Tibial nerve (tissue), 4 donors: ENCODE data around the gene TBC1D3I. TPM values are rescaled to one million over a fixed set of nuclear protein-coding genes. Genes with fewer than 3 reads are reported as not detected.
"Not testable (repeated sequence)": the region's sequence is repeated elsewhere in the genome, so short reads cannot be mapped to it uniquely, and the experiment has no call there.

Experiments used
- DNase-seq, 2 donors: peaks; one replicate each; pipeline ENCODE4 v3.0.0-alpha.2; 2019; ENCODE audit warnings: low spot score in 2 of 2
- H3K27ac ChIP-seq, 4 donors: fragments of 200-600 bp; sonication (generic) in 3 of 4; one replicate each; pipeline ENCODE4 v1.5.1; 2017 to 2019; ENCODE audit warnings: mild to moderate bottlenecking in 1 of 4
- H3K27me3 ChIP-seq, 2 donors: fragments of 200-600 bp; sonication (generic) in 1 of 2; one replicate each; pipeline versions ENCODE4 v1.5.1 to v1.6.0; 2017 to 2019
- H3K36me3 ChIP-seq, 3 donors: fragments of 200-600 bp; sonication (generic); one replicate each; pipeline ENCODE4 v1.5.1; 2018 to 2019
- H3K4me1 ChIP-seq, 4 donors: fragments of 200-600 bp; sonication (generic) in 3 of 4; one replicate each; pipeline ENCODE4 v1.5.1; 2017 to 2019
- H3K4me3 ChIP-seq, 4 donors: fragments of 200-600 bp; sonication (generic) in 3 of 4; one replicate each; pipeline ENCODE4 v1.5.1; 2017 to 2019; ENCODE audit warnings: mild to moderate bottlenecking in 1 of 4, moderate library complexity in 1 of 4
- H3K9me3 ChIP-seq, 4 donors: fragments of 200-600 bp; sonication (generic) in 3 of 4; one replicate each; pipeline ENCODE4 v1.5.1; 2017 to 2019
- CTCF ChIP-seq, 5 experiments: fragments of 200-600 bp in 3 of 5; fragments of 450-650 bp in 2 of 5; sonication (generic) in 3 of 5; IDR thresholded peaks; one replicate each; pipeline ENCODE4 v1.5.1; 2016 to 2019; ENCODE audit warnings: antibody characterized with exemption in 5 of 5, mild to moderate bottlenecking in 3 of 5, moderate library complexity in 2 of 5
- EP300 ChIP-seq, 2 donors: sonication (generic); formaldehyde crosslinking; IDR thresholded peaks; one replicate each; pipeline ENCODE4 v1.6.1; 2017; ENCODE audit warnings: antibody characterized with exemption in 2 of 2, mild to moderate bottlenecking in 1 of 2
- POLR2A ChIP-seq, 2 donors: fragments of 450-650 bp; IDR thresholded peaks; one replicate each; pipeline ENCODE4 v1.6.1; 2017; ENCODE audit warnings: antibody characterized with exemption in 2 of 2, mild to moderate bottlenecking in 2 of 2, moderate library complexity in 2 of 2
- WGBS, 2 donors: methylation state at CpG; one replicate each; pipeline ENCODE4 v1.1.5; 2018; 5-methylcytosine and 5-hydroxymethylcytosine counted together
- total RNA-seq, 4 donors: library from RNA; depleted of rRNA; stranded (reverse); fragments of >200 nt; gene quantifications; one replicate each; pipeline ENCODE4 v1.1.0, GENCODE V29; 2016

TBC1D3I gene
- total RNA-seq, 4 donors from 2014 or later = 2.7 TPM; not detected in 3

- Histone ChIP-seq H3K27me3 (no peaks in the 10 kb centered on the region), H3K4me3 (no peak overlapping the region), H3K36me3 (no peaks in the 10 kb centered on the region), H3K4me1 (no peaks in the 10 kb centered on the region), H3K27ac (no peak overlapping the region), H3K9me3 (peaks cover 0 to 12% (median 0%) of the 10 kb centered on the region in 4 donors)
- TF ChIP-seq EP300 (IDR thresholded peaks at IDR 0.05) (no peak), POLR2A (IDR thresholded peaks at IDR 0.05) (no peak)
- no peak for DNase-seq
Measured at GRCh38 chr17:36214918-36215317, 49.5 kb downstream of the TBC1D3I start.

- WGBS, 2 donors = 72 to 80% methylated on average over 3 of the region's 3 CpGs
- TF ChIP-seq CTCF (IDR thresholded peaks at IDR 0.05) = no peak
- TF ChIP-seq EP300 (IDR thresholded peaks at IDR 0.05) = no peak
- no peak for TF ChIP-seq POLR2A (IDR thresholded peaks at IDR 0.05)
Measured at GRCh38 chr17:36213695-36214094, 50.7 kb downstream of the TBC1D3I start.

GRCh38 chr17:36212966-36213365 is 51.4 kb downstream of the TBC1D3I start:
- Histone ChIP-seq H3K27ac (no peak overlapping the region), H3K9me3 (peaks cover 0 to 1% (median 0%) of the 10 kb centered on the region in 4 donors), H3K36me3 (no peaks in the 10 kb centered on the region), H3K4me1 (no peaks in the 10 kb centered on the region), H3K4me3 (no peak overlapping the region), H3K27me3 (no peaks in the 10 kb centered on the region)
- TF ChIP-seq POLR2A (IDR thresholded peaks at IDR 0.05) (no peak), EP300 (IDR thresholded peaks at IDR 0.05) (no peak), CTCF (IDR thresholded peaks at IDR 0.05) (no peak)
- DNase-seq = no peak
- 79 to 93% methylated on average over 3 of the region's 3 CpGs for WGBS, 2 donors

More at GRCh38 chr17:36213695-36214094, 50.7 kb downstream of the TBC1D3I start:
- Histone ChIP-seq H3K4me3 (no peak overlapping the region), H3K27ac (no peak overlapping the region), H3K9me3 (peaks cover 0 to 8% (median 0%) of the 10 kb centered on the region in 4 donors), H3K27me3 (no peaks in the 10 kb centered on the region), H3K4me1 (no peaks in the 10 kb centered on the region), H3K36me3 (no peaks in the 10 kb centered on the region)
- no peak for DNase-seq

GRCh38 chr17:36212272-36212605 is 52.1 kb downstream of the TBC1D3I start:
- H3K4me3 ChIP-seq = no peak overlapping the region
- no peaks in the 10 kb centered on the region for H3K4me1 ChIP-seq
- H3K9me3 ChIP-seq = no peaks in the 10 kb centered on the region
- TF ChIP-seq EP300 (IDR thresholded peaks at IDR 0.05) = no peak
- TF ChIP-seq CTCF (IDR thresholded peaks at IDR 0.05) = no peak
- TF ChIP-seq POLR2A (IDR thresholded peaks at IDR 0.05) = no peak
- no peak for DNase-seq
- no peaks in the 10 kb centered on the region for H3K36me3 ChIP-seq
- no peaks in the 10 kb centered on the region for H3K27me3 ChIP-seq
- WGBS, 2 donors = 51 to 63% methylated on average over 3 to 4 of the region's 4 CpGs
- no peak overlapping the region for H3K27ac ChIP-seq

- not testable (repeated sequence) for H3K9me3 ChIP-seq, H3K27me3 ChIP-seq, H3K27ac ChIP-seq, H3K4me1 ChIP-seq, H3K36me3 ChIP-seq, H3K4me3 ChIP-seq, DNase-seq
- 49 to 53% methylated on average over 10 of the region's 10 CpGs for WGBS, 2 donors
Measured at GRCh38 chr17:36211484-36212271, 52.7 kb downstream of the TBC1D3I start.

- not testable (repeated sequence) for DNase-seq, H3K4me3 ChIP-seq, H3K27me3 ChIP-seq, H3K27ac ChIP-seq, H3K9me3 ChIP-seq, H3K36me3 ChIP-seq, H3K4me1 ChIP-seq
- WGBS, 2 donors = 66 to 68% methylated on average over 7 of the region's 7 CpGs
Measured at GRCh38 chr17:36210439-36211211, 53.7 kb downstream of the TBC1D3I start, which contains the start of gene CCL4L2. TSS of gene CCL4L2 (plus strand) at chr17:36211063.
